ENCODE data around the gene FAM120A.

DNA sequence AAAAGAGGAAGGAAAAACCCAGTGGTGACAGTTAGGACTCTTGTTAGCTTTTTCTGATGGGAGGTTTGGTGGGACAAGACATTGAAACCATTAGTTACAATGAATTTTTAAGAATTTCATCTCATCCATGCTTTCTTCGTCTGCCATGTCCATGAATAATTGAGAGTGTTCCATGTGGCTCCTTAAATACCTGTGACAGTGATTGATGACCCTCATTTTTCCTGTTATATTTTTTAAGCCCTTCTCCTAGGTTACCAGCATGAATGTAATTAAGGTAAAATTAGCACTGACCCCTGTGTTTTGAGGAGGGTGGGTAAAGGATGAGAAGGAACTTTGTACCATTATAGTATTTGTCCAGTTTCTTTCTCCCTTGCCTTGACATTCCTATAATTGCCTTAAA lies 101.4 kb downstream of the FAM120A start:
- TF ChIP-seq CTCF (IDR thresholded peaks at IDR 0.05) (no peak), POLR2A (IDR thresholded peaks at IDR 0.05) (no peak)

All from body of pancreas (tissue), 4 donors.